Lung microvascular endothelial cell (primary cell): ENCODE results near the gene PPP2R5D. TPM values are rescaled to one million over a fixed set of nuclear protein-coding genes. Genes with fewer than 3 reads are reported as not detected.
"Not testable (repeated sequence)": the region's sequence is repeated elsewhere in the genome, so short reads cannot be mapped to it uniquely, and the experiment has no call there.

Experiments used
- DNase-seq, 2 donors: peaks; one replicate each; pipeline versions ENCODE4 v3.0.0 to v3.0.0-alpha.2; 2010; ENCODE audit warnings: low read depth in 2 of 2
- total RNA-seq: library from RNA; depleted of rRNA; stranded (reverse); fragments of >200 nt; gene quantifications from 2 replicates; pipeline ENCODE4 v1.2.1, GENCODE V29; 2014

Gene PPP2R5D
- total RNA-seq: 19.2 and 22.0 TPM in 2 replicates

- peak; percentile 98 to 99 for DNase-seq
These were observed at the start of gene PPP2R5D for GRCh38 chr6:42984001-42984923. TSS of gene PPP2R5D (plus strand) at chr6:42984570. CDS start at chr6:42984678, 108 bp downstream.

DNA sequence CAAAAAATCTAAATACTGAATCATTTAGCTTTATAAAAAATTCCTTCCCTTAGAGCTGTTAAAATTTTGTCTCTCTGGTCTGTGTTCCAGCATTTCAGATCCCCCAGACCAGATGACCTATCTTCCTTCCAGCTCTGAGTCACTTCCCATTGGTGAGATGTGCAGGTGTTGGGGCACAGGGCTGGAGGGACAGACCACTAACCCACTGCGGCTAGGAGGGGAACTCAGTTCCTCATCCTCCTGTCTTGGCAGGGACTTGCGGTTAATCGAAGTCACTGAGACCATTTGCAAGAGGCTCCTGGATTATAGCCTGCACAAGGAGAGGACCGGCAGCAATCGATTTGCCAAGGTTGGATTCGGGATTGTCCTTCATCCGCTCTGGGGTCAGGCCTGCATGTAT, 49.0 kb upstream of the PPP2R5D start:
- peak in 1 of 2 donors; percentile 40 for DNase-seq

- no peak for DNase-seq
These were observed 48.0 kb upstream of the PPP2R5D start for GRCh38 chr6:42936398-42936797.

DNA sequence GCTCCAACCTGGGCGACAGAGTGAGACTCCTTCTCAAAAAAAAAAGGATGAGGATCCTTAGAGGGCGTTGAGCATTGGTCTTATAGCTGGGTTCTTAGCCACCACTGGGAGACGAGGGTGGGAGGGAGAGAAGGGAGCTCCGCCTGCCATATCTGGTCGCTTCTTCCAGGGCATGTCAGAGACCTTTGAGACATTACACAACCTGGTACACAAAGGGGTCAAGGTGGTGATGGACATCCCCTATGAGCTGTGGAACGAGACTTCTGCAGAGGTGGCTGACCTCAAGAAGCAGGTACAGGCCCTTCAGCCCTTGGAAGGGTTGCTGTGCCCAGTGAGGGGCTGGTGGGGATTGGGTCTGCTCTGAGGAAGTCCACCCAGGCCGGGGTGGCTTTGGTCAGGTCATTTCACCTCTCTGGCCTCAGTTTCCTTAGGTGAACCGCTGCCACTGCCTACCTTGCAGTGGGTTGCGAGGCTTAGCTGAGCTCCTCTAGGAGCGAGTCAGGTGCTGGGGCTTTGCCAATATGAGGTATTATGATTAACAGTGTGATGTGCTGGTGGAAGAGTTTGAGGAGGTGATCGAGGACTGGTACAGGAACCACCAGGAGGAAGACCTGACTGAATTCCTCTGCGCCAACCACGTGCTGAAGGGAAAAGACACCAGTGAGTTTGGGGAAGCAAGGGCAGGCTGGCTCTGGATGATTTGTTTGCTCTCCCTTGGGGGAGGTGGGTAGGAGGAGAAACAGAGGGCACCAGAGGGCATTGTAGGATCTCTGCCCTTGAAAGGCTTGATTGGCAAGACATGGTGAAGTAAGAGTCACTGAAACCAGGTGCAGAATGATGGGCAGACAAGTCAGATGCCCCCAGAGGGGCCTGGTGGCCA, 46.6 kb upstream of the PPP2R5D start:
- DNase-seq: no peak

DNA sequence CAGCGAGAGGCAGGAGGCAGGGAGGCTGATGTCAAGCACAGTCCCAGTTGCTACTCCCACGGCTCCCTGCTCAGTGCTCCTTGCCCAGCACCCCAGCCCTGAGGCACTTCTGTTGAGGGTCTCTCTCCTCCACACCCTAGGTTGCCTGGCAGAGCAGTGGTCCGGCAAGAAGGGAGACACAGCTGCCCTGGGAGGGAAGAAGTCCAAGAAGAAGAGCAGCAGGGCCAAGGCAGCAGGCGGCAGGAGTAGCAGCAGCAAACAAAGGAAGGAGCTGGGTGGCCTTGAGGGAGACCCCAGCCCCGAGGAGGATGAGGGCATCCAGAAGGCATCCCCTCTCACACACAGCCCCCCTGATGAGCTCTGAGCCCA, 46.0 kb upstream of the PPP2R5D start:
- DNase-seq: no peak

DNA sequence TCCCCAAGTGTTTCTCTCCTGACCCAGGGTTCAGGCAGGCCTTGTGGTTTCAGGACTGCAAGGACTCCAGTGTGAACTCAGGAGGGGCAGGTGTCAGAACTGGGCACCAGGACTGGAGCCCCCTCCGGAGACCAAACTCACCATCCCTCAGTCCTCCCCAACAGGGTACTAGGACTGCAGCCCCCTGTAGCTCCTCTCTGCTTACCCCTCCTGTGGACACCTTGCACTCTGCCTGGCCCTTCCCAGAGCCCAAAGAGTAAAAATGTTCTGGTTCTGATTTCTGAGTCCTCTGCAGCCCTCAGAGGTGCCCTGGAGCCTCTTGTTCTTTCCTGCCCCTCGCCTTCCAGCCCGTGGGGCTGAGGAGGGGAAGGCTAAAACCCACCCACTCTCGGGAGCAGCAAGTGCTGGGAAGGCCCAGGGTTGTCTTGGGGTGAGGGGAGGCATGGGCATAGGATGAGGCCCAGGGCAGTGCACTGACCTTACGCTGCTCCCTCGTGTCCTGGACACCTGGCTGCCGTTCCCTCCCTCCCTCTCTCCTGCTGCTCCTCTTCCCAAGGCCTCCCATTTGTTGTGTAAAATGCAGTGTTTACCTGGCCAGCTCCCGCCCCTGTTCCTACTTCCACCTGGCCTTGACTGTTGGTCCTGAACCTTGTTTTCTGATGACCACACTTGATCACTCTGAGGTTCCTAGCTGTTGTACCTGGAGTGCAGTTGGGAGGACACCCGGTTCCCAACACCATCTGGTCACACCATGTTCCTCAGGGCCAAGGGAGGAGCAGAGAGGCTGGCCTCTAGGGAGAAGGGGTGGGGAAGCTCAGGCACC, 45.2 kb upstream of the PPP2R5D start:
- no peak for DNase-seq

GRCh38 chr6:42939810-42940167, 44.6 kb upstream of the PPP2R5D start:
- no peak for DNase-seq

- no peak for DNase-seq
These were observed 43.8 kb upstream of the PPP2R5D start for GRCh38 chr6:42940493-42941045.

DNA sequence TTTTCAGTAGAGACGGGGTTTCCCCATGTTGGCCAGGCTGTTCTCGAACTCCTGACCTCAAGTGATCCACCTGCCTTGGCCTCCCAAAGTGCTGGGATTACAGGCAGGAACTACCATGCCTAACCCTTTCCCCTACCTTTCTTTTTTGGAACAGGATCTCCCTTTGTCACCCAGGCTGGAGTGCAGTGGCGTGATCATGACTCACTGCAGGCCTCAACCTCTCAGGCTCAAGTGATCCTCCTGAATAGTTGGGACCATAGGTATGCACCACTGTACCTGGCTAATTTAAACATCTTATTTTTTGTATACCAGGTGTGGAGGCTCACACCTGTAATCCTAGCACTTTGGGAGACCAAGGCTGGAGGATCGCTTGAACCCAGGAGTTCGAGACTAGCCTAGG, 43.0 kb upstream of the PPP2R5D start:
- not testable (repeated sequence) for DNase-seq

- no peak for DNase-seq
These were observed 41.9 kb upstream of the PPP2R5D start for GRCh38 chr6:42942444-42942843.

GRCh38 chr6:42947950-42948349, 36.4 kb upstream of the PPP2R5D start:
- DNase-seq: peak in 1 of 2 donors; percentile 46

- no peak for DNase-seq
These were observed 32.0 kb upstream of the PPP2R5D start for GRCh38 chr6:42952389-42952788.

- not testable (repeated sequence) for DNase-seq
These were observed 30.0 kb upstream of the PPP2R5D start for GRCh38 chr6:42954405-42954804.

DNA sequence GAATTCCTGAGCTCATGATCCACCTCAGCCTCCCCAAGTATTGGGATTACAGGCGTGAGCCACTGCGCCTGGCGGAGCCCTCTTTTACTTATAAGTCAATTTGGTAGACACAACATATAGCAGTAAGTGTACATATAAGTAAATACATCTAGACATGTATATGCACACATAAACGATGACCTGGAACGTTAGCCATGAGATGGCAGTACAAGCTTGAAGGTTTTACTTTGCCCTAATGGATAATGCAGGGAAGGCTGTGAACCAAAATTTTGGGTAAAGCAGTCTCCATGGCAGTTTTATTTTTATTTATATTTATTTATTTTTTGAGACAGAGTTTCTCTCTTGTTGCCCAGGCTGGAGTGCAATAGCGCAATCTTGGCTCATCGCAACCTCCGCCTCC, 26.2 kb upstream of the PPP2R5D start:
- no peak for DNase-seq

- no peak for DNase-seq
These were observed 24.5 kb upstream of the PPP2R5D start for GRCh38 chr6:42959917-42960242.

DNA sequence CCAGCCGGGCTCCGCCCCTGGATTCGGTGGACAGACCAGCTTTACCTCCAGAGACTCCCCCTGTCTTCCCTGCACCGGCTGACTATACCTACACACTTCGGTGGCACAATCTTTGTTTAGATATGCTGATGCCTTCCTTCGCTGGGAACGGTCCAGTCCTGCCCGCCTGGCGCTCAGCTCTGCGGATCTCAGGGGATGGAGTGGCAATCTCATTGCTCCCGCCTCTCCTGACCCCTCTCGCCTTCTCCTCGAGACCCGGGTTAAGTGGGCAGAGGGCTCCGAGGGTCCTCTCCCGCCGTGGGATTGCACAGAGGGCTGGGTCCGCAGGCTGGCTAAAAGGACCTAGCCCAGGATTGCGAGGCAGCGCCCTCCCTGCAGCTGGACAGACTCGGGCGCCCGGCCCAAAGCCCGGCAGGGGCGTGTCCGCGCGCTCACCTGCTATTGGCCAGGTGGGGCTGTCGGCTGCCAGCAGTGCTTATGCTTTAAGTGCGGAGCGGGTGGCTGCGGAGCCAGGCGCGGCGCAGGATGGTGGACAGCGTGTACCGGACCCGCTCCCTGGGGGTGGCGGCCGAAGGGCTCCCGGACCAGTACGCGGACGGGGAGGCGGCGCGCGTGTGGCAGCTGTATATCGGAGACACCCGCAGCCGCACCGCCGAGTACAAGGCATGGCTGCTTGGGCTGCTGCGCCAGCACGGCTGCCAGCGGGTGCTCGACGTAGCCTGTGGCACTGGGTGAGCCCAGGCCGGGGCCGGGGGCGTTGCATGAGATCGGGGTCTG, 23.9 kb upstream of the PPP2R5D start, which contains the start of gene GNMT:
Gene GNMT (plus strand): TSS at position 512 of the 777 bp plus-strand sequence. CDS start 14 bp downstream, at position 526.
- DNase-seq: peak; percentile 28 to 49

- DNase-seq: no peak
These were observed 23.3 kb upstream of the PPP2R5D start for GRCh38 chr6:42961020-42961470.

DNA sequence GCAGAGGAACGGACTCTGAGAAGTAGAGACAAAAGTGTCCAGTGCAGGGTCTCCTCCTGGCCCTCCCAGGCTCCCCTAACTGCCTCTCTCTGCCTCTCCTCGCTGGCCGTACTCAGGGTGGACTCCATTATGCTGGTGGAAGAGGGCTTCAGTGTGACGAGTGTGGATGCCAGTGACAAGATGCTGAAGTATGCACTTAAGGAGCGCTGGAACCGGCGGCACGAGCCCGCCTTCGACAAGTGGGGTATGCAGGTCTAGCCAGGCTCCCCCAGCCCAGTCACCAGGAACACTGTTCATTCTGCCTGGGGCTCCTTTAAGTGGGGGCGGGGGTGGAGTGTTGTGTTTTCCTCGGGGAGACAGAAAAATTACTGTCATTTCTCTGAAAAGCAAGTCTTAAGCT, 22.3 kb upstream of the PPP2R5D start:
- DNase-seq: no peak

DNA sequence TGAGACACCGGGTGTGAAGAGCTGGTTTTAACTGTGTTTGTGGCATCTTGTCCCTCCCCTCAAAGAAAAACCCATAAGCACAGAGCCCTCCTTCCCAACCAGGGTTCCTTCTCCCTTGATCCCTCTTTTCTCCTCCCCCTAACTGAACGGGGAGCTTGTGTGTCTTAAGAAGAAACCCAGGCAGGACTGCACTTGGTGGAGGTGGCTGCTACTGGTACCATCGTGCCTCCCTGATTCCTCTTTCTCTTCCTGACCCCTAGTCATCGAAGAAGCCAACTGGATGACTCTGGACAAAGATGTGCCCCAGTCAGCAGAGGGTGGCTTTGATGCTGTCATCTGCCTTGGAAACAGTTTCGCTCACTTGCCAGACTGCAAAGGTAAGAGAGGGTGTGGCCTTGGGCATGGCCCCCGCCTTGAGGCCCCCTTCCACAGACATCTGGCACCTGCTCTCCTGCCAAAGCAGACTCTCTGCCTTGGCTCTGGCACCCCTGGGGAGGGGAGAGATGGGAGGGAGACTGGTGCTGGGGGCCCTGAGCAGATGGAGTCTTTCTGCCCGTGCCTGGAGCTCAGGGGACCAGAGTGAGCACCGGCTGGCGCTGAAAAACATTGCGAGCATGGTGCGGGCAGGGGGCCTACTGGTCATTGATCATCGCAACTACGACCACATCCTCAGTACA, 21.7 kb upstream of the PPP2R5D start:
- no peak for DNase-seq
